Heart left ventricle (tissue), 13 donors: ENCODE results near the gene IRF5.

ENCODE experiments used
- CTCF ChIP-seq, 12 donors: fragments of 200-600 bp; sonication (generic) in 4 of 12; IDR thresholded peaks; one replicate each; pipeline versions ENCODE4 v1.5.0 to v1.8.0; 2018 to 2022; ENCODE audit warnings: antibody characterized with exemption in 12 of 12, mild to moderate bottlenecking in 5 of 12
- POLR2A ChIP-seq, 2 donors: fragments of 450-650 bp; IDR thresholded peaks; one replicate each; pipeline ENCODE4 v1.6.1; 2017; ENCODE audit warnings: antibody characterized with exemption in 2 of 2, mild to moderate bottlenecking in 2 of 2, moderate library complexity in 2 of 2
- donor health status: ischemic (EF 13 %, LVEDD 7.1; RV severe dilation, severe dysfunction).
- donor health status: DM: no; HTN: yes; CAD: no.
- donor health status: DM: no; HTN: no; CAD: no.
- donor health status: ischemic (EF 25% LVEDD 6.9; RV normal size, moderate dysfunction).
- donor health status: ischemic (EF 25% LVEDD 5.7; RV mildly dilated, moderate dysfunction).
- donor health status: ischemic (EF 35%, LVEDD 5.7; RV mildly dilated, moderate dysfunction).
- donor health status: nonischemic (EF 11% LVEDD 7.7; RV severe dilation, severe dysfunction).
- donor health status: DM: yes; HTN: yes; CAD: no.
- donor health status: PGD.
- donor health status: ischemic (EF 29% LVEDD 5.4; RV normal size, mild dysfunction).
- donor health status: nonischemic (EF 23%, LVEDD 6.1; RV moderate dilation, normal function).

DNA sequence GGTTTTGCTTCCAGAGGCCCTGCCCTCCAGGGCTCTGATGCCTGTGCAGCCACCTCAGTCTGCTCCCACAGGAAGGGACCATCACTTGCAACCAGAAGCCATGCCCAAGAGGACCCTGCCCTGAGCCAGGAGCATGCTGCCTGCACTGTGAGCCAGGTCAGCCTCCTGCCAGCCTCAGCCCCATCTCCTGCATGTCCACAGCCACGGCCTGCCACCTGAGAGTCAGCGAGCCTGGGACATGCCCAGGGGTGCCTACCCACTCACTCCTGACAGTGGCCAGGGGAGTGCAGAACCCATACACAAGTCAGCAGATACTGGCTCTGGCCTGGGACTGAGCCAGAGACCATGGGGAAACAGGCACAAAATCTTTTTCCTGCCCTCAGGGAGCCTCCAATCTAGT is 20.6 kb upstream of the IRF5 start:
- TF ChIP-seq CTCF (IDR thresholded peaks at IDR 0.05) (no peak), POLR2A (IDR thresholded peaks at IDR 0.05) (no peak)
